NCI-H146 treated with DMSO at 0.1 percent for 48 hours (cell line): ENCODE measurements around the gene CAMKMT.

Experiments
- DNase-seq: peaks from one replicate; lab custom pipeline; 2025; ENCODE audit not compliant: unreplicated experiment; lab: John Stamatoyannopoulos, UW

The CAMKMT gene

DNA sequence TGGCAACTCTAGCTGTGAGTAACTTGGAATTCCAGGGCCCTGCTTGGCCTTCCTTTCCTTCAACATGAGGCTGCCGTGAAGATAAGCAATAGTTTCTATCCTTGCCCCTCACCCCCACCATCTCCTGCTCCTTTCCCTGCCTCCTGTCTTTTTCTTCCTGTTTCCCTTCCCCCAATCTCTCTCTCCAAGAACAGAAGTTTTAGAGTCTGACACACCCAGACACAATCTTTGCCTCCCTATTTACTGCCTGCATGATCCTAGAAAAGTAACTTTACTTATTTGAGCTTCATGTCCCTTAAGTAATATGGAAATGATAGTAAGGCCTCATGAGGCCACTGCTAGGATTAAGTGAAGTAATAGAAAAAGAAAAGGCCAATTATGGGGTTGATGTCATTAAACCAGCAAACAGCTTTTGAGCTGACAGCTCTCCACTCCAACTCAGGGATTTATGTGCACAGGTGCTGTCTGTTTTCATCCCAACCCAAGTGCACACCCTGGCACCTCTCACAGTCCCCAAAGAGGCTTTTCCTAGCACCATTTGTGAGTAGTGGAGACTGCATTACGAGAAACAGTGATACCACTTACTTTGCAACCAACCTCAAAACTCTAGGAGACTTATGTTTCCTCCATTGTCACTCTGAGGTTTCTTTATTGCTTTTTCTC is 456.1 kb downstream of the CAMKMT start:
- no peak for DNase-seq

DNA sequence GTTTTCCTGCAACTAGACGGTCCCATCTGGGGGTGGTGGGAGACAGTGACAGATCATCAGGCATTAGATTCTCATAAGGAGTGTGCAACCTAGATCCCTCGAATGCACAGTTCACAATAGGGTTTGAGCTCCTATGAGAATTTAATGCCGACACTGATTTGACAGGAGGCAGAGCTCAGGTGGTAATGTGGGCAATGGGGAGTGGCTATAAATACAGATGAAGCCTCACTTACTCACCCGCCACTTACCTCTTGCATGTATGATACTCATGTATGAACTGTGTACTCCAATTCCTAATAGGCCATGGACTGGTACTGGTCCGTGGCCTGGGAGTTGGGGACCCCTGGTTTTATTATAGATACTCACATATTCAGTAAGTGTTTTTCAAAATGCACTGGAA is 457.3 kb downstream of the CAMKMT start:
- no peak for DNase-seq

DNA sequence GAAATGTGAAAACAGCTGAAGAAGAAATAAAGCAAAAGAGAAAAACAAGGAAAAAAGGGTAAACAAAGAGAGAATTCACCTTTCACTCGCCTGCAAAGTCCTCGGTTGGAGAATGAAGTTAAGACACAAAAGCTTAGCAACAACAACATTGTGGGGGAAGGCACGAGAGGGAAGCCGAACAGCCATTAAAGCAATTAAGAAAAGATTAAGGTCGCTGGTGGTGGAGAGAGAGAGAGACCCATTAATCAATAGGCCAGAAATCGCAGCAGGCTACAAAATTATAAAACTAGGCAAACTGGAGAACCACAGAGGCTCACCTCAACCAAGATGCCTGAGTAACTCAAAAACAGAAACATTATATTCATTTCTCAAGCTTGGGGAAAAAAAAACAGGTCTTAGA is 459.8 kb downstream of the CAMKMT start:
- DNase-seq, result no peak

DNA sequence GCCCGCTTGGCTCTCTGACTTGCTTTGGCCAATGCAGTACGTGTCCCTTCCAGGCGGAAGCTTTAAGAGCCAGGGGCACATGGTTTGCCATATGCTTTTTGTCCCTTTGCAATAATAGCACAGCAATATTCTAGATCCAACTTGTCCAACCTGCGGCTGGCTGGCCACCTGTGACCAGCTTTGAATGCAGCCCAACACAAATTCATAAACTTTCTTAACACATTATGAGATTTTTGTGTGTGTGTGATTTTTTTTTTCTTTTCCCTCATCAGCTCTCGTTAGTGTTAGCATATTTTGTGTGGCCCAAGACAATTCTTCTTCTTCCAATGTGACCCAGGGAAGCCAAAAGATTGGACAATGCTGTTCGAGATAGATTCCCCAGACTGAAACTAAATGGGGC is 460.4 kb downstream of the CAMKMT start:
- DNase-seq, result no peak
